Common myeloid progenitor, CD34-positive (primary cell): ENCODE results near the gene CRAMP1.
"Not testable (repeated sequence)": the region's sequence is repeated elsewhere in the genome, so short reads cannot be mapped to it uniquely, and the experiment has no call there.

Experiments used
- CTCF ChIA-PET: fragments of 350-600 bp; sonication (Branson Sonifier 250); formaldehyde crosslinking; loops from one replicate; lab custom pipeline; 2021; ENCODE audit warnings: antibody characterized with exemption; lab: Charles Lee
- POLR2A ChIA-PET: fragments of 350-600 bp; sonication (Branson Sonifier 250); formaldehyde crosslinking; loops from one replicate; lab custom pipeline; 2021; ENCODE audit warnings: antibody characterized with exemption; lab: Charles Lee
- DNase-seq, 3 donors: peaks; one replicate each; pipeline versions ENCODE4 v3.0.0 to v3.0.0-alpha.2; 2013
- H3K27ac ChIP-seq, 2 experiments: 1 replicate in 1 of 2; 2 replicates in 1 of 2; pipeline ENCODE4 v1.7.0; 2013; ENCODE audit warnings: inconsistent platforms in 2 of 2, low read length in 2 of 2, mild to moderate bottlenecking in 2 of 2, low read depth in 1 of 2, moderate library complexity in 1 of 2; ENCODE audit not compliant: severe bottlenecking in 2 of 2, insufficient read depth in 1 of 2, poor library complexity in 1 of 2
- H3K27me3 ChIP-seq, 5 experiments: replicated peaks in 2 of 5; 1 replicate in 3 of 5; 2 replicates in 2 of 5; pipeline versions ENCODE4 v1.6.1 to v1.7.0; 2013; ENCODE audit warnings: low read length in 4 of 5, mild to moderate bottlenecking in 2 of 5, moderate library complexity in 2 of 5, inconsistent platforms in 1 of 5; ENCODE audit not compliant: insufficient read depth in 5 of 5, control insufficient read depth in 4 of 5
- H3K36me3 ChIP-seq, 4 experiments: 1 replicate in 2 of 4; 2 replicates in 2 of 4; pipeline versions ENCODE4 v1.6.1 to v1.7.0; 2013; ENCODE audit warnings: low read length in 3 of 4, control low read depth in 1 of 4, mild to moderate bottlenecking in 1 of 4; ENCODE audit not compliant: control insufficient read depth in 4 of 4, insufficient read depth in 4 of 4
- H3K4me1 ChIP-seq, 4 experiments: 1 replicate in 3 of 4; 2 replicates in 1 of 4; pipeline versions ENCODE4 v1.6.1 to v1.7.1; 2013; ENCODE audit warnings: low read length in 3 of 4, mild to moderate bottlenecking in 3 of 4, control low read depth in 1 of 4, inconsistent platforms in 1 of 4, moderate library complexity in 1 of 4; ENCODE audit not compliant: control insufficient read depth in 4 of 4, insufficient read depth in 4 of 4; ENCODE audit errors: control extremely low read depth in 1 of 4
- H3K4me3 ChIP-seq, 7 experiments: 1 replicate in 4 of 7; 2 replicates in 3 of 7; pipeline versions ENCODE4 v1.5.1 to v1.7.0; 2013; ENCODE audit warnings: mild to moderate bottlenecking in 7 of 7, low read length in 6 of 7, moderate library complexity in 6 of 7, inconsistent platforms in 2 of 7, low read depth in 2 of 7, control low read depth in 1 of 7; ENCODE audit not compliant: insufficient read depth in 4 of 7, control insufficient read depth in 1 of 7; ENCODE audit errors: extremely low read depth in 1 of 7
- H3K9me3 ChIP-seq, 5 experiments: 1 replicate in 4 of 5; 2 replicates in 1 of 5; pipeline versions ENCODE4 v1.6.1 to v1.7.1; 2013; ENCODE audit warnings: low read length in 4 of 5, mild to moderate bottlenecking in 2 of 5, inconsistent platforms in 1 of 5, low read depth in 1 of 5, moderate library complexity in 1 of 5; ENCODE audit not compliant: control insufficient read depth in 4 of 5, insufficient read depth in 2 of 5; ENCODE audit errors: control extremely low read depth in 1 of 5
- WGBS: methylation state at CpG from one replicate; pipeline ENCODE4 v1.1.5; 2013; ENCODE audit not compliant: insufficient coverage; 5-methylcytosine and 5-hydroxymethylcytosine counted together

The CRAMP1 gene

GRCh38 chr16:1710811-1711507 is 98.8 kb downstream of the CRAMP1 start:
- POLR2A ChIA-PET, result interaction anchor here (0.7 kb wide), 1 partner anchor 411 kb away, joined by 5 read pairs; no protein-coding TSS in a partner anchor
- Histone ChIP-seq H3K27me3 (no peaks in the 10 kb centered on the region), H3K4me1 (peaks cover 0 to 67% (median 39%) of the 10 kb centered on the region in 4 experiments), H3K4me3 (no peak overlapping the region), H3K36me3 (peaks cover 0 to 15% (median 8%) of the 10 kb centered on the region in 4 experiments), H3K27ac (peak overlapping the region in 1 of 2 experiments; percentile 47), H3K9me3 (no peaks in the 10 kb centered on the region)
- CTCF ChIA-PET, result interaction anchor here (1.3 to 1.8 kb wide), 2 partner anchors 10 to 13 kb away, joined by 3 read pairs; no protein-coding TSS in a partner anchor
- DNase-seq, result no peak
- WGBS, result 98% methylated on average over 15 of the region's 17 CpGs

DNA sequence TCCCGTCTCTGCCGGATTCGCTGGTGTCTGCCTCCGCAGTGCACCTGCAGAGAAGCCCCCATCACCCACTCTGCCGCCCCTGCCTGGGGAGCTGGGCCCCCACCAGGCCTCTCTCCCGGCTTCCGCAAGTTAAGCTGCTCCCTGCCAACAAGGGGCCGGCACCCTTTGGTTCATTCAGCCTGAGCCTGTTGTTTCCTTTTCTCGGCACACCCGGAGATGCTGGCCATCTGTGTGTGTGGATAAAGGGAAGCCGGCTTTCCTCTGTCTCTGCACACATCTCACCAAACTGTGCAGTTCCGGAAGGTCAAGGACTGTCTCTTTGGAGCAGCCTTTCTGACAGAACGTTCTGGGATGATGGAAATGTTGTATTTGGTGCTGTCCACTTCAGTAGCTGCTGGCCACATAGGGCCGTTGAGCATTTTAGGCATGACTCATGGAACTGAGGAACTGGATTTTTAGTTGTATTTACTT is 100.7 kb downstream of the CRAMP1 start:
- DNase-seq, result peak in 2 of 3 donors; percentile 71 to 81
- CTCF ChIA-PET, result interaction anchor here (1.2 to 1.8 kb wide), 2 partner anchors 11 to 12 kb away, joined by 3 to 4 read pairs; no protein-coding TSS in a partner anchor

DNA sequence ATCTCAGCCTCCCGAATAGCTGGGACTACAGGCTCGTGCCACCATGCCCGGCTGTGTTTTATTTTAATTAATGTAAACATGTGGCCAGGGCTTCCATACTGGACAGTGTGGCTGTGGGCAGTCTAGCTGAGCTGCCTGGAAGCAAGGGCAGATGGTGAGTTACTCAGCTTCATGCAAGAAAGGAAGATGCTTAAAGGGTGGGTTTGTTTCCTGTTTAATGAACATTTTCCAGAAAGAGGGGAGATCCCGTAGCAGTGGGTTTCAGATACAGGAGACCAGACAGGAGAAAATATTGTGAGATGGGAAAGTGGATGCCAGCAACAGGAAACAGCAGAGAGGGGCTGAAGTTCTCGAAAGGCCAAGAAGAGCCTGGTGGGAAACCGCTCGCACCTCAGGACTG is 101.2 kb downstream of the CRAMP1 start:
- ChIA-PET CTCF (interaction anchor here (0.8 to 1.2 kb wide), 2 partner anchors 12 to 375 kb away, joined by 3 to 4 read pairs; no protein-coding TSS in a partner anchor), POLR2A (no interaction called here)
- Histone ChIP-seq H3K36me3 (peaks cover 0 to 17% (median 8%) of the 10 kb centered on the region in 4 experiments), H3K27me3 (no peaks in the 10 kb centered on the region), H3K27ac (peak overlapping the region; percentile 41 to 58), H3K4me3 (peak overlapping the region in 4 of 7 experiments; percentile 12 to 50 (median 32)), H3K4me1 (peaks cover 0 to 53% (median 24%) of the 10 kb centered on the region in 4 experiments), H3K9me3 (no peaks in the 10 kb centered on the region)
- WGBS, result 54% methylated on average over 7 of the region's 7 CpGs
- DNase-seq, result peak in 1 of 3 donors; percentile 14

More for the DNA sequence above, 100.7 kb downstream of the CRAMP1 start:
- POLR2A ChIA-PET, result no interaction called here
- Histone ChIP-seq H3K4me3 (peak overlapping the region in 5 of 7 experiments; percentile 12 to 50 (median 32)), H3K36me3 (peaks cover 0 to 18% (median 8%) of the 10 kb centered on the region in 4 experiments), H3K4me1 (peaks cover 0 to 58% (median 29%) of the 10 kb centered on the region in 4 experiments), H3K27ac (peak overlapping the region; percentile 41 to 58), H3K9me3 (no peaks in the 10 kb centered on the region), H3K27me3 (no peaks in the 10 kb centered on the region)
- 58% methylated on average over 8 of the region's 14 CpGs for WGBS

- peak in 2 of 3 donors; percentile 30 to 43 for DNase-seq
- POLR2A ChIA-PET, result no interaction called here
- Histone ChIP-seq H3K36me3 (peaks cover 0 to 12% (median 6%) of the 10 kb centered on the region in 4 experiments), H3K27me3 (no peaks in the 10 kb centered on the region), H3K4me3 (peak overlapping the region in 1 of 7 experiments; percentile 5), H3K4me1 (peaks cover 1 to 51% (median 22%) of the 10 kb centered on the region in 4 experiments), H3K27ac (peak overlapping the region; percentile 41 to 58), H3K9me3 (no peaks in the 10 kb centered on the region)
- 78% methylated on average over 14 of the region's 14 CpGs for WGBS
- CTCF ChIA-PET, result interaction anchor here (0.8 kb wide), 1 partner anchor 375 kb away, joined by 3 read pairs; no protein-coding TSS in a partner anchor
These were observed 101.8 kb downstream of the CRAMP1 start for GRCh38 chr16:1713933-1714332.

GRCh38 chr16:1715220-1715619 is 103.1 kb downstream of the CRAMP1 start:
- Histone ChIP-seq H3K36me3 (peaks cover 0 to 7% (median 3%) of the 10 kb centered on the region in 4 experiments), H3K27me3 (no peaks in the 10 kb centered on the region), H3K4me1 (peaks cover 3 to 52% (median 22%) of the 10 kb centered on the region in 4 experiments), H3K9me3 (no peaks in the 10 kb centered on the region), H3K27ac (no peak overlapping the region), H3K4me3 (no peak overlapping the region)
- ChIA-PET POLR2A (no interaction called here), CTCF (interaction anchor here (1.8 kb wide), 1 partner anchor 9 kb away, joined by 6 read pairs; the partner anchor contains the start of gene MAPK8IP3)
- DNase-seq, result no peak
- 95% methylated on average over 12 of the region's 12 CpGs for WGBS

GRCh38 chr16:1718236-1718635 is 106.1 kb downstream of the CRAMP1 start:
- not testable (repeated sequence) for H3K36me3 ChIP-seq, DNase-seq, H3K9me3 ChIP-seq, H3K4me3 ChIP-seq, H3K27me3 ChIP-seq, H3K27ac ChIP-seq
- CTCF ChIA-PET, result interaction anchor here (0.6 kb wide), 1 partner anchor 41 kb away, joined by 3 read pairs; no protein-coding TSS in a partner anchor
- 93% methylated on average over 7 of the region's 10 CpGs for WGBS
- peaks cover 5 to 51% (median 36%) of the 10 kb centered on the region in 4 experiments for H3K4me1 ChIP-seq
- POLR2A ChIA-PET, result interaction anchor here (0.6 kb wide), 1 partner anchor 41 kb away, joined by 5 read pairs; no protein-coding TSS in a partner anchor
